ENCODE data around the gene PEF1. TPM values are rescaled to one million over a fixed set of nuclear protein-coding genes. Genes with fewer than 3 reads are reported as not detected.

Gene PEF1
- total RNA-seq, 1 experiment from 2014 or later = 88.4 TPM

DNA sequence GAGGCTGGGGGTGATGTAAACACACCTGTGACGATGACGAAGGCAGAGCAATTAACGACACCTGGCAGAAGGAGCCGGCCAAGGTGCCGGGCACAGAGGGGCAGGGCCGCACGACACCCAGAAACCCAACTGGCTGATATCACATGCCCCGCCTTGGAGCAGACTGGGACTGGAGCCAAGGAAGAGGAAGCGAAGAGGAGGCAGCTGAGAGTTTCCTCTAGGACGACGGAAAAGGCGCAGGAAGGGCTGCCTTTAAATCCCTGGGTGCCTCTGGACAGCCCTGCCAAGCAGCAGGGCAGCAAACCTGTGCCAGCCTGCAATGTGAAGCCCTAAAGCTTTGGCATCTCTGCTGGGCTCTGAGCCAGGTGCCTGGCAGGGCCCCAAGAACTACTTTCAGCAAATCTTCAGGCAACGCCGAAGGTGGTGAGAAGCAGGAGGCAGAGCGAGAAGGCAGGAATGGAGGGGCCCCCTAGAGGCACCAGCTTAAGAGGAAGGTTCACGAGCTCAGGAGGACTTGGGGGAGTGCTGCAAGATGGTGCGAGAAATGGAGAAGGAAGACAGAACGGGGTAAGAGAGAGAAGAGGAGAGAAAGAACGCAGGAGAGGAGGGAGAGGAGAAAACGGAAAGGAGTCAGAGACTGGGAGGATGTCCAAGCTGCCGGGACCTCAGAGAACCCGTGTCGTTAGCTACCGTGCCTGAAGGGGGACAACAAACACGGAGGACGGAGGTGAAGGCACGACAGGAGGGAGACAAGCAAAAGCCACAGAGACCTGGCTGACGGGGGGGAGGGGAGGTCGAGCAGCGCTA lies 25.3 kb upstream of the PEF1 start:
- H3K79me2 ChIP-seq (ENCODE audit: low read length) = no peaks in the 10 kb centered on the region
- peak overlapping the region; percentile 24 for H3K9ac ChIP-seq (ENCODE audit: low read length)
- DNase-seq (peak; percentile 77), ATAC-seq (peak; percentile 70)
- ChIA-PET POLR2A (ENCODE audit: unreplicated experiment) (interaction anchor here (0.6 kb wide), 1 partner anchor 128 kb away, joined by 6 read pairs; no protein-coding TSS in a partner anchor), CTCF (interaction anchor here (0.8 to 1.3 kb wide), 2 partner anchors 35 to 119 kb away, joined by 5 to 15 read pairs; no protein-coding TSS in a partner anchor)
- H3K27ac ChIP-seq (ENCODE audit: low read length) = peak overlapping the region; percentile 43
- peak overlapping the region; percentile 70 for H2AFZ ChIP-seq (ENCODE audit: low read length)
- peaks cover 28% of the 10 kb centered on the region for H3K4me1 ChIP-seq (ENCODE audit: insufficient read depth, low read length)
- intact Hi-C loops (cut with micrococcal nuclease) = loop anchor here (1.0 to 2.0 kb wide), 2 partner anchors 45 to 91 kb away; no protein-coding TSS in a partner anchor
- no TSS peak for BruUV-seq (replicated peaks)
- peak overlapping the region; percentile 86 for H3K4me2 ChIP-seq (ENCODE audit: low read length)
- no peaks in the 10 kb centered on the region for H4K20me1 ChIP-seq (ENCODE audit: low read length)
- no peaks in the 10 kb centered on the region for H3F3A ChIP-seq (ENCODE audit: low read length, unreplicated experiment)
- no peaks in the 10 kb centered on the region for H3K9me3 ChIP-seq (ENCODE audit: low read length)
- no peaks in the 10 kb centered on the region for H3K27me3 ChIP-seq (ENCODE audit: low read length)
- no peaks in the 10 kb centered on the region for H3K9me2 ChIP-seq (replicated peaks; ENCODE audit: low read length)
- H3K4me3 ChIP-seq (ENCODE audit: low read length) = peak overlapping the region; percentile 60
- no peaks in the 10 kb centered on the region for H3K36me3 ChIP-seq (ENCODE audit: low read depth, low read length)
- TF ChIP-seq, protein P1, sequence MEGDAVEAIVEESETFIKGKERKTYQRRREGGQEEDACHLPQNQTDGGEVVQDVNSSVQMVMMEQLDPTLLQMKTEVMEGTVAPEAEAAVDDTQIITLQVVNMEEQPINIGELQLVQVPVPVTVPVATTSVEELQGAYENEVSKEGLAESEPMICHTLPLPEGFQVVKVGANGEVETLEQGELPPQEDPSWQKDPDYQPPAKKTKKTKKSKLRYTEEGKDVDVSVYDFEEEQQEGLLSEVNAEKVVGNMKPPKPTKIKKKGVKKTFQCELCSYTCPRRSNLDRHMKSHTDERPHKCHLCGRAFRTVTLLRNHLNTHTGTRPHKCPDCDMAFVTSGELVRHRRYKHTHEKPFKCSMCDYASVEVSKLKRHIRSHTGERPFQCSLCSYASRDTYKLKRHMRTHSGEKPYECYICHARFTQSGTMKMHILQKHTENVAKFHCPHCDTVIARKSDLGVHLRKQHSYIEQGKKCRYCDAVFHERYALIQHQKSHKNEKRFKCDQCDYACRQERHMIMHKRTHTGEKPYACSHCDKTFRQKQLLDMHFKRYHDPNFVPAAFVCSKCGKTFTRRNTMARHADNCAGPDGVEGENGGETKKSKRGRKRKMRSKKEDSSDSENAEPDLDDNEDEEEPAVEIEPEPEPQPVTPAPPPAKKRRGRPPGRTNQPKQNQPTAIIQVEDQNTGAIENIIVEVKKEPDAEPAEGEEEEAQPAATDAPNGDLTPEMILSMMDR (conservative IDR thresholded peaks at IDR 0.05; ENCODE audit: low read depth, low read length) = peak; percentile 60
- no peak for TF ChIP-seq EZH2 (IDR thresholded peaks at IDR 0.05; ENCODE audit: low read length, unreplicated experiment)

DNA sequence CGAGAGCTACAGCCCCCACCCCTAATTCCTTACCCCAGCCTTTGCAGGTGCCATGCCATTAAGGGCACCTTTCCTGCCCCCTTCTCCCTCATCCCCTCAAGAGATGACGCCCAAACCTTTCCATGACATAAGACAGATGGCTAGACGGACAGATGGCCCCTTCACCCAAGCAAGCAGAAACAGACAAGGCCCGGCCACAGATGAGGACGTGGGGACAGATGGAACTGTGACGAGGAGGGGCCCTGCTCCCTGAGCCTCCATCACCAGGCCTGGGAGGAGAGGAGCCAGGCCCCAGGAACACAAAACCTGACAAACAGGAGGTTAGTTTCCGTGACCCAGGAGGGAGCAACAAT lies 24.7 kb upstream of the PEF1 start:
- no peak for TF ChIP-seq EZH2 (IDR thresholded peaks at IDR 0.05; ENCODE audit: low read length, unreplicated experiment)
- no peak for TF ChIP-seq EZH2phosphoT487 (IDR thresholded peaks at IDR 0.05; ENCODE audit: borderline replicate concordance, low read length)
- Histone ChIP-seq H3K36me3 (ENCODE audit: low read depth, low read length) (no peaks in the 10 kb centered on the region), H3K4me1 (ENCODE audit: insufficient read depth, low read length) (peaks cover 28% of the 10 kb centered on the region), H3K9me2 (replicated peaks; ENCODE audit: low read length) (no peaks in the 10 kb centered on the region), H3K9ac (ENCODE audit: low read length) (no peak overlapping the region), H2AFZ (ENCODE audit: low read length) (peak overlapping the region; percentile 70), H3K4me3 (ENCODE audit: low read length) (peak overlapping the region; percentile 60; the same call in 1 of the 2 replicates), H3K27ac (ENCODE audit: low read length) (0 out of 2 replicates have a peak overlapping the region, but pooled peaks have one; percentile 9), H3K27me3 (ENCODE audit: low read length) (no peaks in the 10 kb centered on the region), H3F3A (ENCODE audit: low read length, unreplicated experiment) (no peaks in the 10 kb centered on the region), H4K20me1 (ENCODE audit: low read length) (no peaks in the 10 kb centered on the region), H3K9me3 (ENCODE audit: low read length) (no peaks in the 10 kb centered on the region), H3K4me2 (ENCODE audit: low read length) (peak overlapping the region; percentile 86), H3K79me2 (ENCODE audit: low read length) (no peaks in the 10 kb centered on the region)
- ChIA-PET POLR2A (ENCODE audit: unreplicated experiment) (interaction anchor here (0.6 kb wide), 1 partner anchor 128 kb away, joined by 6 read pairs; no protein-coding TSS in a partner anchor), CTCF (interaction anchor here (0.8 to 1.3 kb wide), 2 partner anchors 36 to 120 kb away, joined by 5 to 15 read pairs; no protein-coding TSS in a partner anchor)
- intact Hi-C loops (cut with micrococcal nuclease) = no loop called here
- no peak for DNase-seq
- no TSS peak for BruUV-seq (replicated peaks)
- no peak for ATAC-seq

DNA sequence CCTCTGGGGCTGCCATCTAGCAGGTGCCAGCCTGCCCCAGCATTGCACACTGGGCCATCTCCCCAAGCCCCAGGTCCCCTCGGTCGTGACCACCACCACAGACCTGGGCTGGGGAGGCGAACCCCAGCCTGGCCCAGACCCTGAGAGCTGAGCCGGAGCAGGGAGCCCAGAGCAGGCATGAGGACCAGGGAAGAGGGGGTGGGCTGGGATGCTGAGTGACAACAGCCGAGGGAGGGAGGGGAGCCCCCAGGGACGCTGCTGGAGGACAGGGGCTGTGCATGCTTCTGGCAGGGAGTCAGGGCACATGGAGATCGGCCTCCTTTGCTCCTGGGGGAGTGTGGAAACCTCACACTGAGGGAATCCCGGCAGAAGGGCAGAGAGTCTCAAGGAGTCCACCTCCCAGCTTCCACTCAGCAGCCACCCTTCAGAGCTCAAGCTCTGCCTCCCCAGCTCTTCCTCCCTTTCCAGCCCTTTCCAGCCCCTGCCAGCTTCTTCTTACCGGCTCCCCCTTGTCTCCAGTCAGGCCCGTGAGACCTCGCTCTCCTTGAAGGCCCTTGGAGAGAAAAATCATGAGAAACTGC lies 23.7 kb upstream of the PEF1 start:
- H3K4me3 ChIP-seq (ENCODE audit: low read length) = no peak overlapping the region
- H3K27me3 ChIP-seq (ENCODE audit: low read length) = no peaks in the 10 kb centered on the region
- H3K27ac ChIP-seq (ENCODE audit: low read length) = no peak overlapping the region
- no peak overlapping the region for H3K4me2 ChIP-seq (ENCODE audit: low read length)
- H3K9ac ChIP-seq (ENCODE audit: low read length) = no peak overlapping the region
- H3K4me1 ChIP-seq (ENCODE audit: insufficient read depth, low read length) = peaks cover 28% of the 10 kb centered on the region
- TF ChIP-seq, protein P1 (conservative IDR thresholded peaks at IDR 0.05; ENCODE audit: low read depth, low read length) = no peak
- TF ChIP-seq EZH2 (IDR thresholded peaks at IDR 0.05; ENCODE audit: low read length, unreplicated experiment) = no peak
- no peak for TF ChIP-seq EZH2phosphoT487 (IDR thresholded peaks at IDR 0.05; ENCODE audit: borderline replicate concordance, low read length)
- no peaks in the 10 kb centered on the region for H4K20me1 ChIP-seq (ENCODE audit: low read length)
- no peak for DNase-seq
- no peaks in the 10 kb centered on the region for H3K36me3 ChIP-seq (ENCODE audit: low read depth, low read length)
- no peaks in the 10 kb centered on the region for H3K79me2 ChIP-seq (ENCODE audit: low read length)
- POLR2A ChIA-PET (ENCODE audit: unreplicated experiment) = no interaction called here
- no peaks in the 10 kb centered on the region for H3K9me2 ChIP-seq (replicated peaks; ENCODE audit: low read length)
- intact Hi-C loops (cut with micrococcal nuclease) = no loop called here
- BruUV-seq (replicated peaks) = no TSS peak
- no peaks in the 10 kb centered on the region for H3K9me3 ChIP-seq (ENCODE audit: low read length)
- no peaks in the 10 kb centered on the region for H3F3A ChIP-seq (ENCODE audit: low read length, unreplicated experiment)
- no peak for ATAC-seq
- CTCF ChIA-PET = interaction anchor here (0.5 to 0.9 kb wide), 2 partner anchors 37 to 92 kb away, joined by 3 read pairs; no protein-coding TSS in a partner anchor
- no peak overlapping the region for H2AFZ ChIP-seq (ENCODE audit: low read length)
